ENCODE measurements around the gene TCIRG1. TPM values are rescaled to one million over a fixed set of nuclear protein-coding genes. Genes with fewer than 3 reads are reported as not detected.

The TCIRG1 gene, protein sequence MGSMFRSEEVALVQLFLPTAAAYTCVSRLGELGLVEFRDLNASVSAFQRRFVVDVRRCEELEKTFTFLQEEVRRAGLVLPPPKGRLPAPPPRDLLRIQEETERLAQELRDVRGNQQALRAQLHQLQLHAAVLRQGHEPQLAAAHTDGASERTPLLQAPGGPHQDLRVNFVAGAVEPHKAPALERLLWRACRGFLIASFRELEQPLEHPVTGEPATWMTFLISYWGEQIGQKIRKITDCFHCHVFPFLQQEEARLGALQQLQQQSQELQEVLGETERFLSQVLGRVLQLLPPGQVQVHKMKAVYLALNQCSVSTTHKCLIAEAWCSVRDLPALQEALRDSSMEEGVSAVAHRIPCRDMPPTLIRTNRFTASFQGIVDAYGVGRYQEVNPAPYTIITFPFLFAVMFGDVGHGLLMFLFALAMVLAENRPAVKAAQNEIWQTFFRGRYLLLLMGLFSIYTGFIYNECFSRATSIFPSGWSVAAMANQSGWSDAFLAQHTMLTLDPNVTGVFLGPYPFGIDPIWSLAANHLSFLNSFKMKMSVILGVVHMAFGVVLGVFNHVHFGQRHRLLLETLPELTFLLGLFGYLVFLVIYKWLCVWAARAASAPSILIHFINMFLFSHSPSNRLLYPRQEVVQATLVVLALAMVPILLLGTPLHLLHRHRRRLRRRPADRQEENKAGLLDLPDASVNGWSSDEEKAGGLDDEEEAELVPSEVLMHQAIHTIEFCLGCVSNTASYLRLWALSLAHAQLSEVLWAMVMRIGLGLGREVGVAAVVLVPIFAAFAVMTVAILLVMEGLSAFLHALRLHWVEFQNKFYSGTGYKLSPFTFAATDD
- 99.0 and 101 TPM in 2 replicates for total RNA-seq

DNA sequence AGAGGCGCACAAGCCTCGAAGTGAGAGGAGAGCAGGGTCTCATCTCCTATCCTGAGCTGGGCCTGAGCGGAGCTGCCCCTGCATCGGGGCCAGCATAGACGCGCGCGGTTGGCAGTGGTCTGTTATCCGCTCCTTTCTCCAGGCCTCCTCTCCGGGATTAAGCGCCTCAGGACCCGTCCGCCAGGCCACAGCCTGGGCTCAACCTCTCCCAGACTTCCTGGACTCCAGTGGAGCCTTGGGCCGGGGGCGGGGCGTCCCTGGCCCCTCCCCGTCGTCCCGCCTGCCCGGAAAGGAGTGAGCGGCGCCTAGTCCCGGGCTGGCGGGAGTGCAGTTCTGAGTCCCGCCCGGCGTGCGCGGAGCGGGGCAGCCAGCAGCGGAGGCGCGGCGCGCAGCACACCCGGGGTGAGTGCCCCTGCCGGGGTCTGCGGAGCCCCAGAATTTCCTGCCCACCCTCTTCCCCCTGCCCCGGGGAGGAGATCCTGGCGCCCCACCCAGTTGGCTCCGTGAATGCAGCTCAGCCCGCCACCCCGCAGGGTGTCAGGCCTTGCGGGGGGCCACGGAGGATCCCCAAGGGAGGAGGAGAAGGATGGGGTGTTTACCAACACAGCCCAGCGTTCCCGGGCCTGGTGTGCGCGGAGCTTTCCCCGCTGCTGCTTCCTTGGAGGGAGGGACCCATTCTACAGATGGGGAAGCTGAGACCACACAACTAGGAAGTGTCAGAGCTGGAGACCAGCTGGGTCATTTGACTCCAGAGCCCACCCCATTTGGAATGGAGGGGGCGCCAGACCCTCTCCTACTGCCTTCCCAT lies at the start of gene TCIRG1:
Gene TCIRG1 (plus strand): TSS at position 308 of the 808 bp plus-strand sequence. CDS start 2,247 bp downstream, outside the sequence.

DNA sequence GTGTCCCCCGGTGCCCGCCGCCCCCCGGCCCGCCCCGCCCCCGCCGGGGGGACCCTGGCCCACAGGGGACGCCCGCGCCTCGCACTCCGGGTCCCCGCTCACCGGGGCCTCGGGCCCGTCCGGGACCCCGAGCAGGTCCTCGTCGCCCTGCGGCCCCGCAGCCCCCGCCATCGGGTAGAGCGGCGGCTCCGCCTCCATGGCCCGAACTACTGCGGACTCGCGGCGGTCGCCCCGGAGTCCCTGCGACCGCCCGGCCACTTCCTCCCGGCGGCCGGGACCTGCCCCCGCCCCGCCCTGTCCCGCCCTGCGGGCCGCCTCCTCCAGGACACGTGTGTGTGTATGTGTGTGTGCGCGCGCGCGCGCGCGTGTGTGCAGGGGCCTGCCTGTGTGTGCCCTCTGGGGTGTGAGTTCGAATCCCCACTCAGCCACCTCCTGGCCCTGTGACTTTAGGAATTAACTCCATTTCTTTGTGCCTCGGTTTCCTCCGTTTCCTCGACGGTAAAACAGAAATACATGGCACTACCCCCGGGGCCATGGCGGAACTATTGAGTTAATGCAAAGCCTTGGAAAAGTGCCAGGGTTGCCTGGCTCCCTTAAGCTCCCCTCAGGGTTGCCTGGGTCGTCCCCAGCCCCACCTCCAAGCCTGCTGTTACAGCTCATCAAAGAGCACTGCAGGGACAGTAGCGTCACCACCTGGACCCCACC lies 34.8 kb upstream of the TCIRG1 start, which contains the start of gene UNC93B1:
Gene UNC93B1 (minus strand): TSS at position 252 of the 705 bp plus-strand sequence. CDS start 54 bp downstream, at position 198.

DNA sequence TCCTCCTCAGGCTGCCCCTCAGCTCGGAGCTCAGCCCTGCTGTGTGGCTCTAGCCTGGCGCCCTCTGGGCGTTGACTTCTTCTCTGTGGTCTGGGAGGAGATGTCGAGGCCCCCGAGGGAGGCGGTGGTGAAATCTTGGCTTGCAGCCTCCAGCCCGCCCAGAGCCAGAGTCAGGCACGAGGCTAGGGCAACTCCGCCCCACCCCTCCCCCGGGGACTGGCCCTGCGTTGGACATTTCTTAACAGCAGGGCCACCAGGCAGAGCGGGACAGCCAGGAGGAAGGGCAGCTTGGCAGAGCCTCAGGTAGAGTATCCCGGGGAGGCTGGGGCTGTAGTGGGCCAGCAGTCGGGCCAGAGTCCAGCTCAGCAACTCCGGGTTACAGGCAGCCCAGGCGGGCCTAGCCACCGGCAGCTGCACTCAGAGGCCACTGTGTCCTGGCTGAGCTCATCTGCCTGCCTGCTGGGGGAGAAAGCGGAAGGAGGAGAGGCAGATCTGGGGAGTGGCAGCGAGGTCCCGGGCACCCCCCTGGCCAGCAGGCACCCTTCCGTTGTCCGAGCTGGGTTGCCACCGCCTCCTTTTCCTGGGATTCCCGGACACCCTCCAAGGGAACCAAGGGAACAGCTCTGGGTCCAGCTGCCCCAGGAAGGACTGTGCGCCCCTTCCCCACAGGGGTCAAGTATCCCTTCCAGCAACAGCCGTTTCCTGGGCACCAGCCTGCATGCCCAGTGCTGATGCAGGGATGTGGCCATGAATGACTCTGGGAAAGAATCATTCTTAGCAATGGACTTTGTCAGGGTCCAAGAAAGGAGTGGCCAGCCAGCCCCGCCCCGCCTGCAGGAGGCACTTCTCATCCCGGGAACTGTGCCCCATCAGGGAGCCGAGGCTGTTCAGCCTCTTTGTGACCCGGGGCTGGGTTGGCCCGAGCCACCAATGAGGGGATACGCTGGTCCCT lies 28.5 kb upstream of the TCIRG1 start, which contains the start of gene ALDH3B1:
Gene ALDH3B1 (plus strand): TSS at position 238 of the 952 bp plus-strand sequence. CDS start 4,971 bp downstream, outside the sequence.

DNA sequence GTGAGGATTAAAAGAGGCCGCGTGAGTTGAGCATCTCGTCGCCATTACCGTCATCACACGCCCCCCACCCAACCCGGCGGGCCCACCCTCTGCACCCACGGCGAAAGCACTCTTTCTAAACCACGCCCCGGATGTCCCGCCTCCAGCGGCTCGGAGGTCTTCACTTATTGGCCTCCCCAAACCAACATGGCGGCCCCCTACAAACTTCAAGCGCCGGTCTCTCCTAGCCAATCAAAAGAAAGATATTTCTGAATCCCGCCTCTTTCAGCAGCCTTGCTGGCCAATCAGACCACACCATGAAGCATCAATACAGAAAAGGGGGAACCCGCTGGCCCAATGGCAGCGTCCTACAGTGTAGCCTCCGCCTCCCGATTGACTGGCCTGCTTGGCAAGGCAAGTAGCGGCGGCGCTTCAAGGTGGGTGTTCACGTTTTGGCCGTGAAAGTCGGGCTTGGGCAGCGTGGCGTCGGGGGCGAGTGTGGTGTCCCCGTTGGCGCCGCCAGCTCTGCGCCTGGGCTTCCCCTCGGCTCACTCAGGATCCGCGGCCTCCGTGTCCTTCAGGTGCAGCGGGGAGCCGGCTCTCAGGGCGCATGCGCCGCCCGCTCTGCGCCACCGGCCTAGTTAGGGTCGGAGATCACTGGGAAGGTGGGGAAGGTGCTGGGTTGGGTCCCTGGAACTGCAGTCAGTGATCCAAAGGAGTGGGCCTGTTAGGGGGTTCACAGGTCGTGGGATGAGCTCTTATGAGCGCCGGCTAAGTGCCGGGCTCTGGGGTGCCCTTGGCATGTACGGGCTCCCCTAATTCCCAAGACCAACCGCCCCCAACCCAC lies 8.3 kb upstream of the TCIRG1 start, which contains the start of gene NDUFS8:
Gene NDUFS8 (plus strand): TSS at position 364 of the 826 bp plus-strand sequence. CDS start 1,471 bp downstream, outside the sequence.

Other genes with a start within 250 kb of the TCIRG1 start
- gene UNC93B1, start 34.9 kb upstream of the TCIRG1 start, total RNA-seq: 14.9 and 16.6 TPM in 2 replicates
- 41.3 and 48.8 TPM in 2 replicates for gene ALDH3B1, start 28.7 kb upstream of the TCIRG1 start, total RNA-seq
- 277 and 294 TPM in 2 replicates for gene NDUFS8, start 8.3 kb upstream of the TCIRG1 start, total RNA-seq
- gene CHKA, start 82.4 kb downstream of the TCIRG1 start, total RNA-seq: 7.2 and 11.3 TPM in 2 replicates
- gene KMT5B, start 174.3 kb downstream of the TCIRG1 start, total RNA-seq: 10.4 and 10.6 TPM in 2 replicates
- gene C11orf24, start 232.9 kb downstream of the TCIRG1 start, total RNA-seq: 67.8 and 76.0 TPM in 2 replicates